AG04450 (cell line): ENCODE data around the gene OR6X1. TPM values are rescaled to one million over a fixed set of nuclear protein-coding genes. Genes with fewer than 3 reads are reported as not detected.

Experiments used
- CTCF ChIA-PET: fragments of 300-600, 350-600 bp; formaldehyde crosslinking; extraction: SDS; loops from one replicate; lab custom pipeline; 2022; ENCODE audit warnings: antibody characterized with exemption, inconsistent platforms; lab: Charles Lee
- POLR2A ChIA-PET: fragments of 350-600 bp; formaldehyde crosslinking; extraction: SDS; loops from one replicate; lab custom pipeline; 2021; ENCODE audit warnings: antibody characterized with exemption, inconsistent platforms; lab: Yijun Ruan, JAX
- DNase-seq: peaks from one replicate; pipeline ENCODE4 v3.0.0-alpha.2; 2011; ENCODE audit warnings: low read depth, low spot score
- H3K27ac ChIP-seq: one replicate; pipeline ENCODE4 v1.5.1; 2012; ENCODE audit warnings: low read depth, low read length, control low read depth
- H3K27me3 ChIP-seq: one replicate; pipeline ENCODE4 v1.6.0; 2012; ENCODE audit warnings: low read length; ENCODE audit not compliant: control insufficient read depth, insufficient read depth
- H3K4me3 ChIP-seq: 2 replicates; pipeline ENCODE4 v1.5.1; 2011; ENCODE audit warnings: mild to moderate bottlenecking, low read depth, low read length, control low read depth
- H3K9me3 ChIP-seq: 2 replicates; pipeline ENCODE4 v1.5.1; 2012; ENCODE audit warnings: low read length; ENCODE audit not compliant: control insufficient read depth, insufficient read depth
- CTCF ChIP-seq: IDR thresholded peaks from 2 replicates; pipeline ENCODE4 v1.5.1; 2011; ENCODE audit warnings: low read depth, low read length, control low read depth, inconsistent platforms
- polyA minus RNA-seq: library from RNA; depleted of rRNA, polyadenylated mRNA; stranded (reverse); fragments of >200 nt; gene quantifications from 2 replicates; pipeline ENCODE4 v1.2.3, GENCODE V29; 2011; rRNA and poly(A)+ RNA removed
- polyA plus RNA-seq: library from polyadenylated mRNA; depleted of rRNA; stranded (reverse); fragments of >200 nt; gene quantifications from 2 replicates; pipeline ENCODE4 v1.2.3, GENCODE V29; 2011; rRNA removed

OR6X1 gene
- polyA plus RNA-seq (not detected in 2 replicates), polyA minus RNA-seq (not detected in 2 replicates)

- H3K9me3 ChIP-seq, result no peaks in the 10 kb centered on the region
- H3K27me3 ChIP-seq, result peaks cover 9% of the 10 kb centered on the region
- no peak for TF ChIP-seq CTCF
- H3K4me3 ChIP-seq, result no peak within 1 kb of the TSS
- no peak for DNase-seq
- CTCF ChIA-PET, result no interaction called here
- POLR2A ChIA-PET, result no interaction called here
- no peak within 1 kb of the TSS for H3K27ac ChIP-seq
These were observed at the start of gene OR6X1 for GRCh38 chr11:123754101-123754568. Gene OR6X1, minus strand, starts transcription at chr11:123754518. Its CDS starts 0 bp downstream, at chr11:123754518.

GRCh38 chr11:123801765-123802164, 47.4 kb upstream of the OR6X1 start:
- H3K27ac ChIP-seq, result no peak overlapping the region
- POLR2A ChIA-PET, result no interaction called here
- DNase-seq, result no peak
- no peak for TF ChIP-seq CTCF
- H3K9me3 ChIP-seq, result no peaks in the 10 kb centered on the region
- CTCF ChIA-PET, result no interaction called here
- H3K4me3 ChIP-seq, result no peak overlapping the region
- no peaks in the 10 kb centered on the region for H3K27me3 ChIP-seq

- no peak for TF ChIP-seq CTCF
- no peak for DNase-seq
- CTCF ChIA-PET, result no interaction called here
- Histone ChIP-seq H3K27ac (no peak overlapping the region), H3K9me3 (no peaks in the 10 kb centered on the region), H3K4me3 (no peak overlapping the region), H3K27me3 (no peaks in the 10 kb centered on the region)
- POLR2A ChIA-PET, result no interaction called here
These were observed 45.7 kb upstream of the OR6X1 start for GRCh38 chr11:123800036-123800435.

- ChIA-PET POLR2A (no interaction called here), CTCF (interaction anchor here (1.0 kb wide), 1 partner anchor 218 kb away, joined by 4 read pairs; no protein-coding TSS in a partner anchor)
- H3K27ac ChIP-seq, result no peak overlapping the region
- no peaks in the 10 kb centered on the region for H3K9me3 ChIP-seq
- no peak for DNase-seq
- H3K27me3 ChIP-seq, result no peaks in the 10 kb centered on the region
- TF ChIP-seq CTCF, result no peak
- H3K4me3 ChIP-seq, result no peak overlapping the region
These were observed 45.1 kb upstream of the OR6X1 start for GRCh38 chr11:123799438-123799837.

- no peak for TF ChIP-seq CTCF
- H3K9me3 ChIP-seq, result no peaks in the 10 kb centered on the region
- no peak overlapping the region for H3K27ac ChIP-seq
- CTCF ChIA-PET, result interaction anchor here (1.0 kb wide), 1 partner anchor 218 kb away, joined by 4 read pairs; no protein-coding TSS in a partner anchor
- POLR2A ChIA-PET, result no interaction called here
- no peak overlapping the region for H3K4me3 ChIP-seq
- DNase-seq, result no peak
- H3K27me3 ChIP-seq, result no peaks in the 10 kb centered on the region
These were observed 44.4 kb upstream of the OR6X1 start for GRCh38 chr11:123798513-123799252.
